Stimulated activated CD8-positive, alpha-beta memory T cell treated with anti-CD3 and anti-CD28 coated beads, Interleukin-4, amount 100 ng/mL, for 24 hours (primary cell): ENCODE data around the gene PEX14.

ENCODE experiments used
- DNase-seq: peaks from one replicate; pipeline ENCODE4 v3.0.0-alpha.2; 2020; ENCODE audit warnings: low read depth

PEX14 gene

GRCh38 chr1:10517677-10517982, 42.9 kb downstream of the PEX14 start:
- DNase-seq = no peak

GRCh38 chr1:10519016-10519417, 44.3 kb downstream of the PEX14 start:
- DNase-seq = no peak

DNA sequence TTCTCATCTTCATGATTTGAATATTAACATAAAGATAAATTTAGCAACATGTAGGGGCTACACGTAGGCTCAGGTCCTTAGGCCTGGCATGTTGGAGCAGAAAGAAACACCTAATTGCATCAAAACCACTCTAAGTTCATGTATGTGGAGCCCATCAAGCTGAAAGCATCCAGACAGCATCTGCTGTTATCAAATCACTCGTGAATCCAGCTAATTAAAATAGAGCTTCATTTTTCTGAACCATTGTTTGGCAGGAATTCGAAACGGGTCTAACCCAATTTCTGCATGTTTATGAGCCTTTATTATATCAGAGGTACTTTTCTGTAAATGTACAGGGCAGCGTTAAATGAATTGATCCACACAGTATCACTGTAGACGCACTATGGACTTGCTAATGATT, 45.7 kb downstream of the PEX14 start:
- DNase-seq = no peak

DNA sequence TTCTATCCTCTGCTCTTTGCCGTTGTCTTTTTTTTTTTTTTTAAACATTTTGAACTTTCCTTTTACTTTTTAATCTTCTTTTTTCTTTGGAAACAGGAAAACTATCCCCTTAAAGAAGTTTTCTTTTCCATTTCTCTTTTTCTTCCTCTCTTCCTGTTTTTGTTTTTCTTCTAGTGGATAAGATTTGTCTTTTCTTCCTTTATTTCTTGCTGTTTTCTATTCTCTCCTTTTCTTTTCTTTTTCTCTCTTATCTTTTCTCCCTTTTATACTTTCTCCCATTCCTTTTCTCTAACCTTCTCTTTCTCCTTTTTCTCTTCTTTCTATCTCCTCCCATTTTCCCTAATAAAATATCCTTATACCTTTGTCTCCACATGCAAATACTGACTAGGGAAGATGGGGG, 46.2 kb downstream of the PEX14 start:
- no peak for DNase-seq

DNA sequence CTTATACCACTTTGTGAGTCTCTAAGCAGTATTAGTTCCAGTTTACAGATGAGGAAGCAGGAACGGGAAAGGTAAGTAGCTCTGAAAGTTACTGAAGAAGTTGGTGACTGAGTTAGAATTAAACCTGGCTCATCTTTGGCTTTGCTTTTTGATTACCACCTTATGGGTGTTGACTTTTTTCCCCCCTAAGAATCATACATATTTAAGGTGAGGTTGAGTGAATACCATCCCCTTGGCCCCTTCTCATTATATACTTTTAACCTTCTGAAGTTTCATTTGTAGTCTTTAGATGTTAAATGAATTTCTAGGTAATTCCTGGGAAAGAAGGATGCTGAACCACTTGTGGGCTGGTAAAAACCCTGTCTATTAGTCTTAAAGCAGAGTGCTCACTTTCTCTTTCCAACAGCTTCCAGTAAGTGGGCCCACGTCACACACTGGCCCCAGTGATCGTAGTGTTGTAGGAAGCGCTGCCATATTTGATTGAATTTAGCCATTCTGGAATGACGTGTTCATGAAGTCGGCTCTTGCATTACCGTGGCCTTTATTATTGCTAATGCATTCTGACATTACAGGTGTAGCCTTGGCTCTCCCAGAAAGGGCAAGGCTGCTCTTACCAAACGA, 46.9 kb downstream of the PEX14 start:
- DNase-seq = no peak

GRCh38 chr1:10522322-10522860, 47.6 kb downstream of the PEX14 start:
- DNase-seq = no peak

GRCh38 chr1:10525208-10525607, 50.5 kb downstream of the PEX14 start:
- DNase-seq = no peak

- no peak for DNase-seq
These were observed 53.6 kb downstream of the PEX14 start for GRCh38 chr1:10528066-10529014.

GRCh38 chr1:10529091-10529490, 54.3 kb downstream of the PEX14 start:
- DNase-seq = no peak

DNA sequence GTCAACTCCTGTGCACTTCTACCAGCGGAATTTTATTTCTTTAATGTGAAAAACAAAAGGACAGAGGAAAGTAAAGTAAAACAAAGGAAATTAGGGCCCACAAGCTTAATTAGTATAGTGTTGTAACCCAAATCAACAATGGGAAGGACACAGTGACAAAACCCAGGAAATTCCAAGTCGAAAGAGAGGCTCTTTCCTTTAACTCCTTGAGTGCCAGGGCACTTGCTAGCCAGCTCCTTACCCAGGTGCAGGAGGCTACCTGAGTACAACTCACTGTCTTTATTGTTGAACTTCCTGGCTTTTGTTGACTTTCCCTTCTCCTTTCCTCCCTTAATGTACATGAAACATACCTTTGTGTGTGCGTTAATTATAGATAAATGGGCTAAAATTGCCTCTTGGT, 55.0 kb downstream of the PEX14 start:
- no peak for DNase-seq

GRCh38 chr1:10530281-10530740, 55.6 kb downstream of the PEX14 start:
- DNase-seq = no peak

DNA sequence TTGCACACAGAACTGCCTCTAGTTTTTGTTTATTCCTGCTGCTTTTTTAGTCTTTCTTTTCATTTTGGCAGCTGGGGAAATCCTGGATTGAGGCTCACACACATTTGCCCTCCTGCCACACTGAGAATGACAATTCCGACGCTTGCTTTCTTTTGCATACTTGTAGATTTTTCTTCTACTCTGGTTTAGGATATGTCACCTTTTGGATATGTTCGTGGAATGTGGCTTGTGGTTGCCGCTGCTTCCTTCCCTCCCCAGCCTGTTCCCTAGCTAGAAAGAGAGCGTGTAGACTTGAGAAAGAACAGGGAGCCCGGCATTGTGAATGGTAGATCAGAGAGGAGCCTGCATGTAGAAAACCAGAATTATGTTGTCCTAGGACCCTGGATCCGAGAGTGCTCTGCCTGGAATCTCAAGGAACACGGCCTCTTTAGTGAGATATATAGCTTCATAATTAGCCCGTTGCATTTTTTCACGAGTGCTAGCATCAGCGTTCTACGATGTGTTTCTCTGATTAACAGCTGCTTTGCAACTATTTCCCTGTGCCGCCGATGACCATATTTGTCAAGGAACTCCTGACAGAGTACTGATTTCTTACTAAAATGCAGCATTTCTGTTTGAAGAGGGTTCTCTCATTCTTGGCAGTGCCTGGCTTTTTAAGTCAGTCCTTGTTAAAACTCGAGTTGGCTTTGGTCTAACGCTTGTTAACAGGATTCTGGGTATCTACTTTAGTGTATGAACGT, 56.2 kb downstream of the PEX14 start:
- no peak for DNase-seq

- DNase-seq = no peak
These were observed 57.6 kb downstream of the PEX14 start for GRCh38 chr1:10532362-10532761.

- no peak for DNase-seq
These were observed 59.8 kb downstream of the PEX14 start for GRCh38 chr1:10534519-10534918.

DNA sequence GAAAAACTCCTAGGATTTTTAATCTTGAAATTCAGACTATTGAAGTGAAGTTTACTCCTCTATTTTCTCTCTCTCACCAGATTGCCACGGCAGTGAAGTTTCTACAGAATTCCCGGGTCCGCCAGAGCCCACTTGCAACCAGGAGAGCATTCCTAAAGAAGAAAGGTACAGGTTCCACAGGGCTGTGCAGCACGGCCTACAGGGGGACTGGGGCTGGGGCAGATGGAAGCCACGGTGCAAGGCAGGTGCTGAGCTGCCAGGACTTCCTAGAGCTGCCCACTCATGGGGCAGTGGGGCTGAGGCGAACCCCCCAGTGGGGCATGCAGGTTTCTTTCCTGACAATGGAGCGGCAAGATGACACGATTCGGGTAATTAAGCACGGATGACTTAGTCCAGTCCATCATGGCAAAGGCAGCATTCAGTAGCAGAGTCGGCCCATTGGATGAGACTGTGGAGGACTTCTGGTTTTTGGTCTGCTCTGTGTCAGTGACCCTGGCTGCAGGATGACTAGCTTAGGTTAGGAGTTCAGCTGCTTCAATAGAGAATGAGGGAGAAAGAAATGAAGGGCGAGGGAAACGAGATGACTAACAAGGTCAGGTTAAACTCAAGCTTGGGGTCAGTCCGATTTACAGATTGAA, 61.5 kb downstream of the PEX14 start:
- no peak for DNase-seq

- no peak for DNase-seq
These were observed 62.5 kb downstream of the PEX14 start for GRCh38 chr1:10537082-10537766.

DNA sequence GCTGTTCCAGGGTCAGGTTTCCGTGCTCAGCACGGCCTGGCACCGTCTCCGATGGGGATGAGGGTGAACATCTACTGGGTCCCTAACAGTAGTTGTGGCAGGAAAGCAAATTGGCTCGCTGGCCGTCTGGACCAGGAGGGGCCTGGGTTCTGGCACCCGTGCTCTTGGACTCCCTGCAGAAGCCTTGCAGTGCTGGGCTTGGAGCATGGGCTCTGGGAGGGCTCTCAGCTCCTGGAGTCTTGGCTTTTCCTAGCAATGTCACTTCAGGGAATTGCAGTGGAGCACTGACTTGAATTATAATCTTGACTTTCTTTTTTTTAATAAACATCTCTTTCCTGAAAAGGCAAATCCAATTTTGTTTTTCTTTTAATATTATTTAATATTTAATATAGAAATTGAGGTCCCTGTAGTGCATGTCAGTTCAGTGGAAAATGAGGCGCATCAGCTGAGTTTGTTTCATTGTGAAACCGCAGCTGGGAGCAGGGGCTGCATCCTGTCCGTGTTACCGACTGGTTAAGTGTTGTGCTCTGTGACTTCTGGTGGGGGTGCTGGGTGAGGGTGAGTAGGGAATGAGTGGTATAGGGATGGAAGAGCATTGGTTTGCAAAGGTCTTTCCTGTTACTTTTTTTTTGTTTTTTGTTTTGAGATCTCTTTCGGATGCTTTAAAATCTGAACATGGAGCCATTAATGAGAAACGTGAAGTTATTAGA, 64.1 kb downstream of the PEX14 start:
- DNase-seq = no peak

- no peak for DNase-seq
These were observed 64.8 kb downstream of the PEX14 start for GRCh38 chr1:10539411-10540043.

GRCh38 chr1:10540277-10541005, 65.7 kb downstream of the PEX14 start:
- DNase-seq = no peak

DNA sequence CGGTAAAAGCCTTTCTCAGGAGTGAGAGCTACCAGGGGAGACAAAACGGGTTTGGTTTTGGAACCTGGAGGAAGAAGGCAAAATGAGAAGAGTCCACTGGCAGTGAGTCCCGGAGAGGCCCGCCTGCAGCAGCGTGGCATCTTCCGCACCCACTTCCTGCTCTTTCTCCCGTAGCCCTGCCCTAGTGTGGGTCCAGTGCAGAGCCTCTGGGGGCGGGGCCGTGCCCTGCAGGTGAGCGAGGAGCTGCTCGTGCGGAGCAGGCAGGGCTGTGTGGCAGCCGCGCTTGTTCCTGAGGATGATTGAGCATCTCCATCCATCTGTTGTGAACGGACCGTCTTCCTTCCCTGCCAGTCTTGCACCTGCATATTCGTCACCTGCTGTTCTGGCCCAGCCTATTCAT, 66.5 kb downstream of the PEX14 start:
- no peak for DNase-seq
